ENCODE results near the gene DBNL.
"Not testable (repeated sequence)": the region's sequence is repeated elsewhere in the genome, so short reads cannot be mapped to it uniquely, and the experiment has no call there.

Gene DBNL

GRCh38 chr7:44044315-44045225 lies at the start of gene DBNL:
TSS of gene DBNL (plus strand) at chr7:44044702. CDS start at chr7:44044738, 36 bp downstream.
- DNase-seq: peak; percentile 88

- DNase-seq: not testable (repeated sequence)
Observed at GRCh38 chr7:43997532-43997931, 47.0 kb upstream of the DBNL start, which contains the start of gene SPDYE1. TSS of gene SPDYE1 (plus strand) at chr7:43997897. CDS start at chr7:43999950, 2,053 bp downstream.

- DNase-seq: not testable (repeated sequence)
Observed at GRCh38 chr7:44012081-44012480, 32.4 kb upstream of the DBNL start.

- DNase-seq: not testable (repeated sequence)
Observed at GRCh38 chr7:44015090-44015489, 29.4 kb upstream of the DBNL start.

- peak; percentile 98 for DNase-seq
Observed at GRCh38 chr7:44018857-44019807, 25.4 kb upstream of the DBNL start.

- DNase-seq: not testable (repeated sequence)
Observed at GRCh38 chr7:44019825-44020224, 24.7 kb upstream of the DBNL start.

- DNase-seq: not testable (repeated sequence)
Observed at GRCh38 chr7:44022069-44022468, 22.4 kb upstream of the DBNL start.

GRCh38 chr7:44022796-44023467 lies 21.6 kb upstream of the DBNL start:
- not testable (repeated sequence) for DNase-seq

- DNase-seq: not testable (repeated sequence)
Observed at GRCh38 chr7:44029433-44029832, 15.1 kb upstream of the DBNL start.

GRCh38 chr7:44030029-44030428 lies 14.5 kb upstream of the DBNL start:
- DNase-seq: not testable (repeated sequence)

GRCh38 chr7:44031319-44031718 lies 13.2 kb upstream of the DBNL start:
- DNase-seq: not testable (repeated sequence)

- not testable (repeated sequence) for DNase-seq
Observed at GRCh38 chr7:44032031-44032430, 12.5 kb upstream of the DBNL start.

GRCh38 chr7:44033971-44034844 lies 10.3 kb upstream of the DBNL start:
- DNase-seq: not testable (repeated sequence)

GRCh38 chr7:44036364-44036763 lies 8.1 kb upstream of the DBNL start:
- peak; percentile 29 for DNase-seq

GRCh38 chr7:44037951-44038350 lies 6.6 kb upstream of the DBNL start:
- not testable (repeated sequence) for DNase-seq

- not testable (repeated sequence) for DNase-seq
Observed at GRCh38 chr7:44038553-44038952, 5.9 kb upstream of the DBNL start.

- peak; percentile 92 for DNase-seq
Observed at GRCh38 chr7:44038961-44039558, 5.4 kb upstream of the DBNL start.

- not testable (repeated sequence) for DNase-seq
Observed at GRCh38 chr7:44039800-44040492, 4.6 kb upstream of the DBNL start.

GRCh38 chr7:44040493-44040891 lies 4.0 kb upstream of the DBNL start:
- peak; percentile 80 for DNase-seq

- DNase-seq: no peak
Observed at GRCh38 chr7:44042221-44042620, 2.3 kb upstream of the DBNL start.

Measured in CD4-positive, alpha-beta T cell treated with Interleukin-15 for 1 hour (primary cell).